Neural progenitor cell (in vitro differentiated cells): ENCODE measurements around the gene ZNF518B. TPM values are rescaled to one million over a fixed set of nuclear protein-coding genes. Genes with fewer than 3 reads are reported as not detected.

ENCODE experiments used
- DNase-seq: peaks from one replicate; pipeline ENCODE4 v3.0.0-alpha.2; 2016; ENCODE audit warnings: low spot score
- H2AFZ ChIP-seq: fragments of 200-600 bp; sonication (generic); replicated peaks from 2 replicates; pipeline ENCODE4 v1.6.1; 2016; ENCODE audit warnings: antibody characterized with exemption
- H3F3A ChIP-seq: fragments of 200-600 bp; sonication (generic); 2 replicates; pipeline ENCODE4 v1.6.1; 2016; ENCODE audit warnings: antibody characterized with exemption, low read depth
- H3K27ac ChIP-seq: fragments of 200-600 bp; sonication (generic); 2 replicates; pipeline ENCODE4 v1.5.1; 2016; ENCODE audit warnings: mild to moderate bottlenecking
- H3K27me3 ChIP-seq: fragments of 200-600 bp; sonication (generic); 2 replicates; pipeline ENCODE4 v1.6.1; 2016; ENCODE audit warnings: mild to moderate bottlenecking, moderate library complexity
- H3K36me3 ChIP-seq: fragments of 200-600 bp; sonication (generic); 2 replicates; pipeline ENCODE4 v1.5.1; 2016
- H3K4me1 ChIP-seq: fragments of 200-600 bp; sonication (generic); 2 replicates; pipeline ENCODE4 v1.6.1; 2016; ENCODE audit warnings: mixed run types
- H3K4me2 ChIP-seq: fragments of 200-600 bp; sonication (generic); 2 replicates; pipeline ENCODE4 v1.6.1; 2016
- H3K4me3 ChIP-seq: fragments of 200-600 bp; sonication (generic); 2 replicates; pipeline ENCODE4 v1.5.1; 2016
- H3K79me2 ChIP-seq: fragments of 200-600 bp; sonication (generic); 2 replicates; pipeline ENCODE4 v1.6.1; 2016; ENCODE audit warnings: low read depth
- H3K9ac ChIP-seq: fragments of 200-600 bp; sonication (generic); 2 replicates; pipeline ENCODE4 v1.6.1; 2016
- H3K9me3 ChIP-seq: fragments of 200-600 bp; sonication (generic); 2 replicates; pipeline ENCODE4 v1.5.1; 2016; ENCODE audit warnings: low read depth
- H4K20me1 ChIP-seq: fragments of 200-600 bp; sonication (generic); 2 replicates; pipeline ENCODE4 v1.6.1; 2016; ENCODE audit warnings: low read depth
- H3K27ac Mint-ChIP-seq: 3 replicates; pipeline ENCODE4 v1.8.0; 2021; ENCODE audit warnings: mixed read lengths
- H3K27me3 Mint-ChIP-seq: 2 replicates; pipeline ENCODE4 v1.8.0; 2022; ENCODE audit warnings: low read depth, mild to moderate bottlenecking, inconsistent platforms, moderate library complexity, mixed read lengths; ENCODE audit not compliant: insufficient read depth
- H3K36me3 Mint-ChIP-seq: 3 replicates; pipeline ENCODE4 v1.8.0; 2021; ENCODE audit warnings: mixed read lengths
- H3K4me1 Mint-ChIP-seq: 3 replicates; pipeline ENCODE4 v1.8.0; 2021; ENCODE audit warnings: mixed read lengths
- H3K4me3 Mint-ChIP-seq: 3 replicates; pipeline ENCODE4 v1.8.0; 2021; ENCODE audit warnings: mild to moderate bottlenecking, moderate library complexity, mixed read lengths
- H3K9me3 Mint-ChIP-seq: 3 replicates; pipeline ENCODE4 v1.8.0; 2020; ENCODE audit warnings: mixed read lengths
- EZH2 ChIP-seq: fragments of 200-600 bp; sonication (generic); IDR thresholded peaks from 2 replicates; pipeline ENCODE4 v1.6.1; 2017; ENCODE audit warnings: antibody characterized with exemption, mild to moderate bottlenecking, moderate library complexity
- EZH2phosphoT487 ChIP-seq: fragments of 200-600 bp; sonication (generic); IDR thresholded peaks from 2 replicates; pipeline ENCODE4 v1.6.1; 2017; ENCODE audit warnings: antibody characterized with exemption
- total RNA-seq: library from RNA; depleted of rRNA; stranded (reverse); fragments of >200 nt; gene quantifications from 2 replicates; pipeline ENCODE4 v1.2.3, GENCODE V29; 2015; ENCODE audit warnings: low replicate concordance
- TF ChIP-seq, protein P1 (sequence below): fragments of 200-600 bp; sonication (generic); IDR thresholded peaks from 2 replicates; pipeline ENCODE4 v1.5.1; 2017; ENCODE audit warnings: antibody characterized with exemption, mild to moderate bottlenecking

The ZNF518B gene
- total RNA-seq, 1 donor from 2014 or later, result 158 TPM

DNA sequence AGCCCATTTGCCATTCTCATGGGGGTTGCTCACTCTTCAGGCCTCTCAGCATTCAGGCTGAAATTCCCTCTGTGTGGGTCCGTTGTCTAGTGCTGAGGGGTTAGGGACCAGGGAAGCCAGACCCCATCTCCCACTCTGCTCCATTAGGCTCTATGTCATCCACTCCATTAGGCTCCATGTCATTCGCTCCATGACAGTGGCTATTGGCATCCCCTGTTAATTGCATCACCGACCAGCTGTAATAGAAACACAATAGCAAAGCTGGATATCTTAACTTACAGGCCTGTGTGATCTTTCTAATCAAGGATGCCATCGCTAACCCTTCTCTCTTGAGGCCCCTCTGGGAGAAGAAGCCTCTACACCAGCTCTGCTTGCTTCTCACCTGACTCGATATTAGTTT, 25.7 kb upstream of the ZNF518B start:
- no peaks in the 10 kb centered on the region for H4K20me1 ChIP-seq
- no peak overlapping the region for H3K9ac ChIP-seq
- no peak overlapping the region for H3K27ac Mint-ChIP-seq
- H3K36me3 Mint-ChIP-seq, result no peaks in the 10 kb centered on the region
- H3K4me3 Mint-ChIP-seq, result no peak overlapping the region
- H3K36me3 ChIP-seq, result no peaks in the 10 kb centered on the region
- no peaks in the 10 kb centered on the region for H3K27me3 ChIP-seq
- H3K27ac ChIP-seq, result no peak overlapping the region
- H3K9me3 ChIP-seq, result no peaks in the 10 kb centered on the region
- H2AFZ ChIP-seq, result no peak overlapping the region
- no peaks in the 10 kb centered on the region for H3K4me1 Mint-ChIP-seq
- no peaks in the 10 kb centered on the region for H3K27me3 Mint-ChIP-seq
- no peaks in the 10 kb centered on the region for H3K9me3 Mint-ChIP-seq
- no peak overlapping the region for H3K4me2 ChIP-seq
- H3K79me2 ChIP-seq, result no peaks in the 10 kb centered on the region
- H3K4me1 ChIP-seq, result peaks cover 3% of the 10 kb centered on the region
- no peak for TF ChIP-seq EZH2phosphoT487
- TF ChIP-seq EZH2, result no peak
- TF ChIP-seq, protein P1, sequence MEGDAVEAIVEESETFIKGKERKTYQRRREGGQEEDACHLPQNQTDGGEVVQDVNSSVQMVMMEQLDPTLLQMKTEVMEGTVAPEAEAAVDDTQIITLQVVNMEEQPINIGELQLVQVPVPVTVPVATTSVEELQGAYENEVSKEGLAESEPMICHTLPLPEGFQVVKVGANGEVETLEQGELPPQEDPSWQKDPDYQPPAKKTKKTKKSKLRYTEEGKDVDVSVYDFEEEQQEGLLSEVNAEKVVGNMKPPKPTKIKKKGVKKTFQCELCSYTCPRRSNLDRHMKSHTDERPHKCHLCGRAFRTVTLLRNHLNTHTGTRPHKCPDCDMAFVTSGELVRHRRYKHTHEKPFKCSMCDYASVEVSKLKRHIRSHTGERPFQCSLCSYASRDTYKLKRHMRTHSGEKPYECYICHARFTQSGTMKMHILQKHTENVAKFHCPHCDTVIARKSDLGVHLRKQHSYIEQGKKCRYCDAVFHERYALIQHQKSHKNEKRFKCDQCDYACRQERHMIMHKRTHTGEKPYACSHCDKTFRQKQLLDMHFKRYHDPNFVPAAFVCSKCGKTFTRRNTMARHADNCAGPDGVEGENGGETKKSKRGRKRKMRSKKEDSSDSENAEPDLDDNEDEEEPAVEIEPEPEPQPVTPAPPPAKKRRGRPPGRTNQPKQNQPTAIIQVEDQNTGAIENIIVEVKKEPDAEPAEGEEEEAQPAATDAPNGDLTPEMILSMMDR, result no peak
- H3K4me3 ChIP-seq, result no peak overlapping the region
- no peak for DNase-seq
- H3F3A ChIP-seq, result no peaks in the 10 kb centered on the region

DNA sequence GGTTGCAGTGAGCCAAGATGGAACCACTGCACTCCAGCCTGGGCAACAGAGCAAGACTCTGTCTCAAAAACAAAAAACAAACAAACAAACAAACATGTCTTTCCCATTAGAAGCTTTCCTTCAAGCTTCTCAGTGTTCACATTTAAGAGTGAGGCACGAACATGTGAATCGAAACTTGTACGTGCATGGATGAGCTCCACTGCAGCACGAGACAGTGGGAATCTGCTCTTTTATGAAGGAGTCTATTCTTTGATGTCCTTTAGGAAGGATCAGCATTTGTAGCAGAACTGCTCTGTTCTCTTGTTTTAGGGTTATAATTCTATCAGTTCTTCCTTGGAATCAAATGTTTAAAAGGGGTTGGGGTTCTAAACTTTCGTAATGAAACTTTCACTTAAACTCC, 23.4 kb upstream of the ZNF518B start:
- H3K4me3 ChIP-seq, result no peak overlapping the region
- no peak overlapping the region for H3K27ac ChIP-seq
- no peaks in the 10 kb centered on the region for H4K20me1 ChIP-seq
- Mint-ChIP-seq H3K27me3 (peaks cover 2% of the 10 kb centered on the region), H3K36me3 (no peaks in the 10 kb centered on the region), H3K27ac (no peak overlapping the region), H3K4me3 (no peak overlapping the region), H3K9me3 (no peaks in the 10 kb centered on the region), H3K4me1 (no peaks in the 10 kb centered on the region)
- peak overlapping the region; percentile 65 for H2AFZ ChIP-seq
- no peaks in the 10 kb centered on the region for H3K36me3 ChIP-seq
- no peaks in the 10 kb centered on the region for H3K4me1 ChIP-seq
- H3K4me2 ChIP-seq, result no peak overlapping the region
- H3K9ac ChIP-seq, result no peak overlapping the region
- H3F3A ChIP-seq, result no peaks in the 10 kb centered on the region
- H3K9me3 ChIP-seq, result no peaks in the 10 kb centered on the region
- DNase-seq, result no peak
- H3K79me2 ChIP-seq, result no peaks in the 10 kb centered on the region
- TF ChIP-seq EZH2 (no peak), EZH2phosphoT487 (no peak)
- TF ChIP-seq, protein P1, result no peak
- no peaks in the 10 kb centered on the region for H3K27me3 ChIP-seq

DNA sequence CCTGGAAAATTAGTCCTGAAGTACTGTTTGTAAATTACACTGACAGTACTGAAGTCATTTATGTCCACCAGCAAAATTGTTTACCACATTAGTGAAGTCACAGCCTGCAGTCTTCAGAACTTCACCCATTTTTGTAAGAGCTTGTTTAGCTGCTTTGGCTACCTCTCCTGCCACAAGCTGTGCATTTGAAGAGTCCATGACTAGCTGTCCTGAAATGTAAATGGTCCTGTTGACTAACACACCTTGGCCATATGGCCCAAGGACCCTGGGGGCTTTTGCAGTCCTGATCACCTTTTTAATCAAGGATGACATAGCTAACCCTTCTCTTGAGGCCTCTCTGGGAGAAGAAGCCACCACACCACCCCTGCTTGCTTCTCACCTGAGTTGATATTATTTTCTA, 21.4 kb upstream of the ZNF518B start:
- Histone ChIP-seq H3K27ac (no peak overlapping the region), H2AFZ (no peak overlapping the region), H3K4me2 (no peak overlapping the region), H3K79me2 (no peaks in the 10 kb centered on the region), H3K9me3 (no peaks in the 10 kb centered on the region), H3F3A (no peaks in the 10 kb centered on the region), H3K4me1 (no peaks in the 10 kb centered on the region), H3K4me3 (no peak overlapping the region), H3K27me3 (no peaks in the 10 kb centered on the region), H3K9ac (no peak overlapping the region), H4K20me1 (no peaks in the 10 kb centered on the region), H3K36me3 (no peaks in the 10 kb centered on the region)
- Mint-ChIP-seq H3K4me1 (no peaks in the 10 kb centered on the region), H3K36me3 (no peaks in the 10 kb centered on the region), H3K9me3 (peaks cover 3% of the 10 kb centered on the region), H3K4me3 (no peak overlapping the region), H3K27me3 (peaks cover 2% of the 10 kb centered on the region), H3K27ac (no peak overlapping the region)
- TF ChIP-seq EZH2phosphoT487, result no peak
- TF ChIP-seq, protein P1, result no peak
- no peak for TF ChIP-seq EZH2
- DNase-seq, result no peak

DNA sequence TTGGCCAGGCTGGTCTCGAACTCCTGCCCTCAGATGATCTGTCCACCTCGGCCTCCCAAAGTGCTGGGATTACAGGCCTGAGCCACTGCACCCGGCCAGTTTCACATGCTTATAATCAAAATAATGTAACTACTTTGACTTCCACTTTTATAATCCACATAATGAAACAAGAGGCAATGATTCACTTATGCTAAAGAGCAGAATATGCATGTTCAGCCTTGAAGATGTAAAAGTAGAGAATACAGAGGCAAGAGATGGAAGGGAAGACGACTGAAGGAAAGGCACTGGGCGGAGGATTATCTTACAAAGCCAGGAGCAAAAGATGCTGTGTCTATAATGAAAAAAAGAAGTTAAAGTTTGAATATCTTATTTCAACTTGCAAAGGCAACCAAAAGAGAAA, 13.3 kb upstream of the ZNF518B start:
- Histone ChIP-seq H3K36me3 (no peaks in the 10 kb centered on the region), H3K79me2 (no peaks in the 10 kb centered on the region), H2AFZ (no peak overlapping the region), H3K9me3 (no peaks in the 10 kb centered on the region), H3K4me3 (no peak overlapping the region), H3F3A (no peaks in the 10 kb centered on the region), H3K9ac (no peak overlapping the region), H4K20me1 (no peaks in the 10 kb centered on the region), H3K27me3 (no peaks in the 10 kb centered on the region), H3K27ac (no peak overlapping the region), H3K4me1 (no peaks in the 10 kb centered on the region), H3K4me2 (no peak overlapping the region)
- TF ChIP-seq, protein P1, result no peak
- TF ChIP-seq EZH2phosphoT487 (no peak), EZH2 (no peak)
- no peak for DNase-seq
- peaks cover 3% of the 10 kb centered on the region for H3K9me3 Mint-ChIP-seq
- H3K36me3 Mint-ChIP-seq, result no peaks in the 10 kb centered on the region
- H3K27ac Mint-ChIP-seq, result no peak overlapping the region
- no peak overlapping the region for H3K4me3 Mint-ChIP-seq
- no peaks in the 10 kb centered on the region for H3K27me3 Mint-ChIP-seq
- no peaks in the 10 kb centered on the region for H3K4me1 Mint-ChIP-seq
